PC-9 (cell line): ENCODE measurements around the gene NOS1AP.

Source experiments
- CTCF ChIP-seq: fragments of 200-600 bp; sonication (generic); conservative IDR thresholded peaks from 2 replicates; pipeline ENCODE4 v1.6.1; 2017; ENCODE audit warnings: mixed run types, antibody characterized with exemption, mild to moderate bottlenecking, moderate library complexity
- EZH2 ChIP-seq: fragments of 200-600 bp; sonication (generic); IDR thresholded peaks from 2 replicates; pipeline ENCODE4 v1.8.0; 2017; ENCODE audit warnings: antibody characterized with exemption, low read depth

- TF ChIP-seq CTCF (no peak), EZH2 (no peak)
Observed at GRCh38 chr1:162258394-162258793, 188.9 kb downstream of the NOS1AP start.
